ENCODE data around the gene MYL12A. TPM values are rescaled to one million over a fixed set of nuclear protein-coding genes. Genes with fewer than 3 reads are reported as not detected.

The MYL12A gene
- total and polyA plus RNA-seq, 2 experiments from 2014 or later, result 206 to 502 TPM

DNA sequence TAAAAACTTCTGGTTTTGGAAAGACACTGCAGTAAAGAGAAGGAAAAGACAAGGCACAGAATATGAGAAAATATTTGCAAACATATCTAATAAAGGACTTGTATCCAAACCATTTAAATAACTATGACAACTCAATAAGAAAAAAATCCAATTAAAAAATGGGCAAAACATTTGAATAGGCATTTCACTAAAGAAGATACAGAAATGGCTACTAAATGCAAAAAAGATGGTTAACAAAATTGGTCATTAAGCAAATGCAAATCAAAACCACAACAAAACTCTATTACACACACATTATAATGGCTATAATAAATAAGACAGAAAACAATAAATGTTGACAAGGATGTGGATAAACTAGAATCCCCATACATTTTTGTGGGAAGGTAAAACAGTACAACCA lies 42.4 kb upstream of the MYL12A start:
- Histone ChIP-seq H3K4me3 (no peak overlapping the region), H3K9me2 (ENCODE audit: insufficient read depth) (no peaks in the 10 kb centered on the region), H3K4me1 (ENCODE audit: insufficient read depth) (no peaks in the 10 kb centered on the region), H3K79me2 (replicated peaks; ENCODE audit: insufficient read depth) (no peaks in the 10 kb centered on the region), H3K36me3 (ENCODE audit: insufficient read depth) (no peaks in the 10 kb centered on the region), H2AFZ (no peak overlapping the region), H4K20me1 (replicated peaks; ENCODE audit: insufficient read depth) (no peaks in the 10 kb centered on the region), H3K4me2 (no peak overlapping the region), H3K27me3 (ENCODE audit: insufficient read depth) (no peaks in the 10 kb centered on the region), H3F3A (replicated peaks; ENCODE audit: low read depth) (no peaks in the 10 kb centered on the region), H3K27ac (ENCODE audit: low read depth) (no peak overlapping the region)
- no peaks in the 10 kb centered on the region for H3K27me3 Mint-ChIP-seq (ENCODE audit: insufficient read depth, low read depth, poor library complexity)
- no peak overlapping the region for H3K27ac Mint-ChIP-seq
- no peak overlapping the region for H3K4me3 Mint-ChIP-seq
- H3K36me3 Mint-ChIP-seq (ENCODE audit: low read depth), result no peaks in the 10 kb centered on the region
- H3K9me3 Mint-ChIP-seq, result no peaks in the 10 kb centered on the region; the same call in 1 of the 3 replicates
- TF ChIP-seq POLR2AphosphoS5 (IDR thresholded peaks at IDR 0.05; ENCODE audit: low read depth) (no peak), CREB1 (CRISPR knock-in tag; IDR thresholded peaks at IDR 0.05; ENCODE audit: low read depth) (no peak), ZNF114 (CRISPR knock-in tag; IDR thresholded peaks at IDR 0.05) (no peak), NANOG (IDR thresholded peaks at IDR 0.05; ENCODE audit: borderline replicate concordance) (no peak), JUNB (IDR thresholded peaks at IDR 0.05; ENCODE audit: unreplicated experiment) (no peak), EZH2phosphoT487 (IDR thresholded peaks at IDR 0.05; ENCODE audit: unreplicated experiment) (no peak), REST (IDR thresholded peaks at IDR 0.05; ENCODE audit: unreplicated experiment) (no peak), ZNF331 (CRISPR knock-in tag; IDR thresholded peaks at IDR 0.05; ENCODE audit: low read depth) (no peak), EZH2 (IDR thresholded peaks at IDR 0.05; ENCODE audit: low read depth, unreplicated experiment) (no peak), STAT1 (IDR thresholded peaks at IDR 0.05; ENCODE audit: unreplicated experiment) (no peak)
- TF ChIP-seq, protein P1, sequence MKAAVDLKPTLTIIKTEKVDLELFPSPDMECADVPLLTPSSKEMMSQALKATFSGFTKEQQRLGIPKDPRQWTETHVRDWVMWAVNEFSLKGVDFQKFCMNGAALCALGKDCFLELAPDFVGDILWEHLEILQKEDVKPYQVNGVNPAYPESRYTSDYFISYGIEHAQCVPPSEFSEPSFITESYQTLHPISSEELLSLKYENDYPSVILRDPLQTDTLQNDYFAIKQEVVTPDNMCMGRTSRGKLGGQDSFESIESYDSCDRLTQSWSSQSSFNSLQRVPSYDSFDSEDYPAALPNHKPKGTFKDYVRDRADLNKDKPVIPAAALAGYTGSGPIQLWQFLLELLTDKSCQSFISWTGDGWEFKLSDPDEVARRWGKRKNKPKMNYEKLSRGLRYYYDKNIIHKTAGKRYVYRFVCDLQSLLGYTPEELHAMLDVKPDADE (IDR thresholded peaks at IDR 0.05), result no peak
- TF ChIP-seq, protein P2, sequence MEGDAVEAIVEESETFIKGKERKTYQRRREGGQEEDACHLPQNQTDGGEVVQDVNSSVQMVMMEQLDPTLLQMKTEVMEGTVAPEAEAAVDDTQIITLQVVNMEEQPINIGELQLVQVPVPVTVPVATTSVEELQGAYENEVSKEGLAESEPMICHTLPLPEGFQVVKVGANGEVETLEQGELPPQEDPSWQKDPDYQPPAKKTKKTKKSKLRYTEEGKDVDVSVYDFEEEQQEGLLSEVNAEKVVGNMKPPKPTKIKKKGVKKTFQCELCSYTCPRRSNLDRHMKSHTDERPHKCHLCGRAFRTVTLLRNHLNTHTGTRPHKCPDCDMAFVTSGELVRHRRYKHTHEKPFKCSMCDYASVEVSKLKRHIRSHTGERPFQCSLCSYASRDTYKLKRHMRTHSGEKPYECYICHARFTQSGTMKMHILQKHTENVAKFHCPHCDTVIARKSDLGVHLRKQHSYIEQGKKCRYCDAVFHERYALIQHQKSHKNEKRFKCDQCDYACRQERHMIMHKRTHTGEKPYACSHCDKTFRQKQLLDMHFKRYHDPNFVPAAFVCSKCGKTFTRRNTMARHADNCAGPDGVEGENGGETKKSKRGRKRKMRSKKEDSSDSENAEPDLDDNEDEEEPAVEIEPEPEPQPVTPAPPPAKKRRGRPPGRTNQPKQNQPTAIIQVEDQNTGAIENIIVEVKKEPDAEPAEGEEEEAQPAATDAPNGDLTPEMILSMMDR (conservative IDR thresholded peaks at IDR 0.05; ENCODE audit: low read depth in 2 of 2), result no peak
- DNase-seq (ENCODE audit: low spot score), result no peak
- no peaks in the 10 kb centered on the region for H3K4me1 Mint-ChIP-seq
- no peak for ATAC-seq
